ENCODE results near the gene GHR.
A peak's percentile ranks its signal among the peaks of the same experiment; 100 is the strongest.

GHR gene

GRCh38 chr5:42522783-42523182, 99.5 kb downstream of the GHR start:
- H3K4me1 ChIP-seq (ENCODE audit: control extremely low read depth in 1 of 4, control insufficient read depth in 4 of 4, insufficient read depth in 4 of 4, low read length in 3 of 4): no peaks in the 10 kb centered on the region

GRCh38 chr5:42526179-42526578, 102.9 kb downstream of the GHR start:
- WGBS (ENCODE audit: insufficient coverage): 80% methylated on average over 1 of the region's 1 CpG
- ChIA-PET POLR2A (no interaction called here), CTCF (interaction anchor here (1.0 to 1.5 kb wide), 2 partner anchors 9 to 15 kb away, joined by 3 to 4 read pairs; no protein-coding TSS in a partner anchor)
- Histone ChIP-seq H3K27ac (ENCODE audit: insufficient read depth in 1 of 2, low read depth in 1 of 2, low read length in 2 of 2, poor library complexity in 1 of 2, severe bottlenecking in 2 of 2) (no peak overlapping the region), H3K27me3 (replicated peaks in 2 of 5; ENCODE audit: control insufficient read depth in 4 of 5, insufficient read depth in 5 of 5, low read length in 4 of 5) (no peaks in the 10 kb centered on the region), H3K9me3 (ENCODE audit: control extremely low read depth in 1 of 5, control insufficient read depth in 4 of 5, insufficient read depth in 2 of 5, low read depth in 1 of 5, low read length in 4 of 5) (peaks cover 0 to 4% (median 0%) of the 10 kb centered on the region in 5 experiments), H3K36me3 (ENCODE audit: control insufficient read depth in 4 of 4, insufficient read depth in 4 of 4, low read length in 3 of 4) (no peaks in the 10 kb centered on the region), H3K4me1 (ENCODE audit: control extremely low read depth in 1 of 4, control insufficient read depth in 4 of 4, insufficient read depth in 4 of 4, low read length in 3 of 4) (no peaks in the 10 kb centered on the region), H3K4me3 (ENCODE audit: control insufficient read depth in 1 of 7, extremely low read depth in 1 of 7, insufficient read depth in 4 of 7, low read depth in 2 of 7, low read length in 6 of 7) (no peak overlapping the region)
- no peak for DNase-seq

More at GRCh38 chr5:42522783-42523182, 99.5 kb downstream of the GHR start:
- ChIA-PET CTCF (no interaction called here), POLR2A (no interaction called here)
- Histone ChIP-seq H3K9me3 (ENCODE audit: control extremely low read depth in 1 of 5, control insufficient read depth in 4 of 5, insufficient read depth in 2 of 5, low read depth in 1 of 5, low read length in 4 of 5) (peaks cover 0 to 1% (median 0%) of the 10 kb centered on the region in 5 experiments), H3K4me3 (ENCODE audit: control insufficient read depth in 1 of 7, extremely low read depth in 1 of 7, insufficient read depth in 4 of 7, low read depth in 2 of 7, low read length in 6 of 7) (no peak overlapping the region), H3K27ac (ENCODE audit: insufficient read depth in 1 of 2, low read depth in 1 of 2, low read length in 2 of 2, poor library complexity in 1 of 2, severe bottlenecking in 2 of 2) (no peak overlapping the region), H3K36me3 (ENCODE audit: control insufficient read depth in 4 of 4, insufficient read depth in 4 of 4, low read length in 3 of 4) (no peaks in the 10 kb centered on the region), H3K27me3 (replicated peaks in 2 of 5; ENCODE audit: control insufficient read depth in 4 of 5, insufficient read depth in 5 of 5, low read length in 4 of 5) (no peaks in the 10 kb centered on the region)
- peak in 1 of 3 donors; percentile 4 for DNase-seq
- no CpG with 5 or more reads among the region's 1 CpG for WGBS (ENCODE audit: insufficient coverage)

GRCh38 chr5:42531611-42532010, 108.4 kb downstream of the GHR start:
- Histone ChIP-seq H3K36me3 (ENCODE audit: control insufficient read depth in 4 of 4, insufficient read depth in 4 of 4, low read length in 3 of 4) (no peaks in the 10 kb centered on the region), H3K4me3 (ENCODE audit: control insufficient read depth in 1 of 7, extremely low read depth in 1 of 7, insufficient read depth in 4 of 7, low read depth in 2 of 7, low read length in 6 of 7) (no peak overlapping the region), H3K4me1 (ENCODE audit: control extremely low read depth in 1 of 4, control insufficient read depth in 4 of 4, insufficient read depth in 4 of 4, low read length in 3 of 4) (no peaks in the 10 kb centered on the region), H3K27ac (ENCODE audit: insufficient read depth in 1 of 2, low read depth in 1 of 2, low read length in 2 of 2, poor library complexity in 1 of 2, severe bottlenecking in 2 of 2) (no peak overlapping the region), H3K9me3 (ENCODE audit: control extremely low read depth in 1 of 5, control insufficient read depth in 4 of 5, insufficient read depth in 2 of 5, low read depth in 1 of 5, low read length in 4 of 5) (peaks cover 0 to 4% (median 0%) of the 10 kb centered on the region in 5 experiments), H3K27me3 (replicated peaks in 2 of 5; ENCODE audit: control insufficient read depth in 4 of 5, insufficient read depth in 5 of 5, low read length in 4 of 5) (no peaks in the 10 kb centered on the region)
- 100% methylated on average over 1 of the region's 2 CpGs for WGBS (ENCODE audit: insufficient coverage)
- no peak for DNase-seq
- ChIA-PET POLR2A (no interaction called here), CTCF (interaction anchor here (1.0 kb wide), 1 partner anchor 18 kb away, joined by 3 read pairs; no protein-coding TSS in a partner anchor)

DNA sequence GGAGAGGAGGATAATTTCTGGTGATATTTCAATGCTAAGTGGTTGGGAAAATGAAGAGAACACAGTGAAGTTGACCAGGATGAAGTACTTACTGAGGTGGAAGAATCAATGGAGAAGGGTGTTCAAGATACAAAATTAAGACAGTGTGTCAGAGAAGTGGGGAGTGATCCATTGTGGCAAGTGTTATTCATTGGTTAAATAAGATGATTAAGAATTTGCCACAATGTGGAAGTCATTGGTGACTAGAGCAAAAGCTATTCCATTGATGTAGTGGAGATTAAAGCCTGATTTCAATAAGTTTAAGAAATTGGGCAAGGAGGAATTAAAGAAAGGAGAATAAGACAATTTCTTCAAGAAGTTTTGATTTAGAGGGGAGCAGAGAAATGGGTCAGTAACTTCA, 118.9 kb downstream of the GHR start:
- Histone ChIP-seq H3K27ac (ENCODE audit: insufficient read depth in 1 of 2, low read depth in 1 of 2, low read length in 2 of 2, poor library complexity in 1 of 2, severe bottlenecking in 2 of 2) (no peak overlapping the region), H3K4me3 (ENCODE audit: control insufficient read depth in 1 of 7, extremely low read depth in 1 of 7, insufficient read depth in 4 of 7, low read depth in 2 of 7, low read length in 6 of 7) (no peak overlapping the region), H3K27me3 (replicated peaks in 2 of 5; ENCODE audit: control insufficient read depth in 4 of 5, insufficient read depth in 5 of 5, low read length in 4 of 5) (peaks cover 0 to 2% (median 0%) of the 10 kb centered on the region in 5 experiments), H3K9me3 (ENCODE audit: control extremely low read depth in 1 of 5, control insufficient read depth in 4 of 5, insufficient read depth in 2 of 5, low read depth in 1 of 5, low read length in 4 of 5) (peaks cover 0 to 18% (median 3%) of the 10 kb centered on the region in 5 experiments), H3K36me3 (ENCODE audit: control insufficient read depth in 4 of 4, insufficient read depth in 4 of 4, low read length in 3 of 4) (no peaks in the 10 kb centered on the region), H3K4me1 (ENCODE audit: control extremely low read depth in 1 of 4, control insufficient read depth in 4 of 4, insufficient read depth in 4 of 4, low read length in 3 of 4) (no peaks in the 10 kb centered on the region)
- ChIA-PET POLR2A (no interaction called here), CTCF (interaction anchor here (0.6 kb wide), 1 partner anchor 42 kb away, joined by 3 read pairs; no protein-coding TSS in a partner anchor)
- no peak for DNase-seq

- no peaks in the 10 kb centered on the region for H3K4me1 ChIP-seq (ENCODE audit: control extremely low read depth in 1 of 4, control insufficient read depth in 4 of 4, insufficient read depth in 4 of 4, low read length in 3 of 4)
- WGBS (ENCODE audit: insufficient coverage): 92% methylated on average over 2 of the region's 3 CpGs
- H3K4me3 ChIP-seq (ENCODE audit: control insufficient read depth in 1 of 7, extremely low read depth in 1 of 7, insufficient read depth in 4 of 7, low read depth in 2 of 7, low read length in 6 of 7): no peak overlapping the region
- DNase-seq: no peak
- peaks cover 0 to 18% (median 3%) of the 10 kb centered on the region in 5 experiments for H3K9me3 ChIP-seq (ENCODE audit: control extremely low read depth in 1 of 5, control insufficient read depth in 4 of 5, insufficient read depth in 2 of 5, low read depth in 1 of 5, low read length in 4 of 5)
- ChIA-PET POLR2A (no interaction called here), CTCF (no interaction called here)
- H3K27me3 ChIP-seq (replicated peaks in 2 of 5; ENCODE audit: control insufficient read depth in 4 of 5, insufficient read depth in 5 of 5, low read length in 4 of 5): peaks cover 0 to 2% (median 0%) of the 10 kb centered on the region in 5 experiments
- H3K36me3 ChIP-seq (ENCODE audit: control insufficient read depth in 4 of 4, insufficient read depth in 4 of 4, low read length in 3 of 4): no peaks in the 10 kb centered on the region
- no peak overlapping the region for H3K27ac ChIP-seq (ENCODE audit: insufficient read depth in 1 of 2, low read depth in 1 of 2, low read length in 2 of 2, poor library complexity in 1 of 2, severe bottlenecking in 2 of 2)
Measured at GRCh38 chr5:42543774-42544173, 120.5 kb downstream of the GHR start.

- POLR2A ChIA-PET: no interaction called here
- Histone ChIP-seq H3K4me1 (ENCODE audit: control extremely low read depth in 1 of 4, control insufficient read depth in 4 of 4, insufficient read depth in 4 of 4, low read length in 3 of 4) (no peaks in the 10 kb centered on the region), H3K36me3 (ENCODE audit: control insufficient read depth in 4 of 4, insufficient read depth in 4 of 4, low read length in 3 of 4) (no peaks in the 10 kb centered on the region), H3K27ac (ENCODE audit: insufficient read depth in 1 of 2, low read depth in 1 of 2, low read length in 2 of 2, poor library complexity in 1 of 2, severe bottlenecking in 2 of 2) (no peak overlapping the region), H3K27me3 (replicated peaks in 2 of 5; ENCODE audit: control insufficient read depth in 4 of 5, insufficient read depth in 5 of 5, low read length in 4 of 5) (peaks cover 0 to 2% (median 0%) of the 10 kb centered on the region in 5 experiments), H3K4me3 (ENCODE audit: control insufficient read depth in 1 of 7, extremely low read depth in 1 of 7, insufficient read depth in 4 of 7, low read depth in 2 of 7, low read length in 6 of 7) (no peak overlapping the region), H3K9me3 (ENCODE audit: control extremely low read depth in 1 of 5, control insufficient read depth in 4 of 5, insufficient read depth in 2 of 5, low read depth in 1 of 5, low read length in 4 of 5) (peaks cover 0 to 8% (median 0%) of the 10 kb centered on the region in 5 experiments)
- no CpG with 5 or more reads among the region's 3 CpGs for WGBS (ENCODE audit: insufficient coverage)
- DNase-seq: no peak
- CTCF ChIA-PET: no interaction called here
Measured at GRCh38 chr5:42545038-42545437, 121.8 kb downstream of the GHR start.

DNA sequence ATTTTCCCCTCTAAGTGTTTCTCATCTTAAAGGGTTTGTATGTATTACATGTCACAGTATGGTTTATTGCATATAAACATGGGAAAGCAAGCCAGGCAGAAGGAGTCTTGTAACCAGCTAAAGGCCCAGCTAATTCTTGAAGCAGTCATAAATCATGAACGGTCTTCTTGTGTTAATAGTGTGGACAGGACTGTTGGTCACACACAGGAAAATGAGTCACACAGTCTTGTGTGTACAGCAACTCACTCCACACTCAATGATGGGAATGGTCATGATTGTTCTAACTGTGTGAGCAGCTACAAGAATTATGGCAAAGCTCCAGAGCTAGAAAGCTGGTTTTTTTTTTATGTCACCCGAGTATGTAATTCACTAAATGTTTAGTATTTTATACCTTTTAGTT, 123.9 kb downstream of the GHR start:
- DNase-seq: no peak
- CTCF ChIA-PET: no interaction called here

More for the DNA sequence above, 123.9 kb downstream of the GHR start:
- Histone ChIP-seq H3K4me3 (ENCODE audit: control insufficient read depth in 1 of 7, extremely low read depth in 1 of 7, insufficient read depth in 4 of 7, low read depth in 2 of 7, low read length in 6 of 7) (no peak overlapping the region), H3K9me3 (ENCODE audit: control extremely low read depth in 1 of 5, control insufficient read depth in 4 of 5, insufficient read depth in 2 of 5, low read depth in 1 of 5, low read length in 4 of 5) (no peaks in the 10 kb centered on the region), H3K27ac (ENCODE audit: insufficient read depth in 1 of 2, low read depth in 1 of 2, low read length in 2 of 2, poor library complexity in 1 of 2, severe bottlenecking in 2 of 2) (no peak overlapping the region), H3K4me1 (ENCODE audit: control extremely low read depth in 1 of 4, control insufficient read depth in 4 of 4, insufficient read depth in 4 of 4, low read length in 3 of 4) (no peaks in the 10 kb centered on the region), H3K27me3 (replicated peaks in 2 of 5; ENCODE audit: control insufficient read depth in 4 of 5, insufficient read depth in 5 of 5, low read length in 4 of 5) (peaks cover 0 to 2% (median 0%) of the 10 kb centered on the region in 5 experiments), H3K36me3 (ENCODE audit: control insufficient read depth in 4 of 4, insufficient read depth in 4 of 4, low read length in 3 of 4) (no peaks in the 10 kb centered on the region)
- POLR2A ChIA-PET: no interaction called here
- no CpG with 5 or more reads among the region's 2 CpGs for WGBS (ENCODE audit: insufficient coverage)
